Astrocyte (in vitro differentiated cells and primary cell): Measurements from ENCODE around the gene ITLN1. TPM values are rescaled to one million over a fixed set of nuclear protein-coding genes. Genes with fewer than 3 reads are reported as not detected.

Source experiments
- DNase-seq: peaks from one replicate; pipeline ENCODE4 v3.0.0-alpha.2; 2010; ENCODE audit warnings: low read depth
- FAIRE-seq: peaks from 2 replicates; lab custom pipeline; 2011; peaks lifted over from hg19 to GRCh38; lab: Jason Lieb, UNC
- H2AFZ ChIP-seq: 2 replicates; pipeline ENCODE4 v1.6.0; 2012; ENCODE audit warnings: low read depth, low read length, inconsistent platforms
- H3K27ac ChIP-seq: 2 replicates; pipeline ENCODE4 v1.5.1; 2011; ENCODE audit warnings: low read depth, low read length, inconsistent platforms
- H3K27me3 ChIP-seq: 2 replicates; pipeline ENCODE4 v1.6.0; 2011; ENCODE audit warnings: low read length, inconsistent platforms; ENCODE audit not compliant: insufficient read depth
- H3K36me3 ChIP-seq: 2 replicates; pipeline ENCODE4 v1.5.1; 2011; ENCODE audit warnings: low read length, inconsistent platforms; ENCODE audit not compliant: insufficient read depth
- H3K4me1 ChIP-seq: 2 replicates; pipeline ENCODE4 v1.5.1; 2011; ENCODE audit warnings: low read length, inconsistent platforms; ENCODE audit not compliant: insufficient read depth
- H3K4me2 ChIP-seq: 2 replicates; pipeline ENCODE4 v1.6.0; 2012; ENCODE audit warnings: low read length, inconsistent platforms
- H3K4me3 ChIP-seq: 2 replicates; pipeline ENCODE4 v1.5.1; 2011; ENCODE audit warnings: low read depth, mild to moderate bottlenecking, low read length, inconsistent platforms; ENCODE audit not compliant: insufficient read depth
- H3K79me2 ChIP-seq: 2 replicates; pipeline ENCODE4 v1.6.0; 2012; ENCODE audit warnings: mild to moderate bottlenecking, low read length, inconsistent platforms; ENCODE audit not compliant: insufficient read depth
- H3K9ac ChIP-seq: 2 replicates; pipeline ENCODE4 v1.6.0; 2012; ENCODE audit warnings: mild to moderate bottlenecking, low read length, inconsistent platforms
- H3K9me3 ChIP-seq: 2 replicates; pipeline ENCODE4 v1.5.1; 2012; ENCODE audit warnings: low read depth, mild to moderate bottlenecking, low read length, inconsistent platforms; ENCODE audit not compliant: insufficient read depth
- H4K20me1 ChIP-seq: 2 replicates; pipeline ENCODE4 v1.6.0; 2012; ENCODE audit warnings: low read length, inconsistent platforms; ENCODE audit not compliant: insufficient read depth
- H3K27ac Mint-ChIP-seq: one replicate; pipeline ENCODE4 v1.8.0; 2021; ENCODE audit warnings: mild to moderate bottlenecking, mixed read lengths; ENCODE audit not compliant: unreplicated experiment
- H3K27me3 Mint-ChIP-seq: one replicate; pipeline ENCODE4 v1.8.0; 2021; ENCODE audit warnings: low read depth, mixed read lengths; ENCODE audit not compliant: unreplicated experiment
- H3K36me3 Mint-ChIP-seq: one replicate; pipeline ENCODE4 v1.8.0; 2021; ENCODE audit warnings: low read depth, mixed read lengths; ENCODE audit not compliant: unreplicated experiment
- H3K4me1 Mint-ChIP-seq: one replicate; pipeline ENCODE4 v1.8.0; 2021; ENCODE audit warnings: low read depth, mixed read lengths; ENCODE audit not compliant: unreplicated experiment
- H3K4me3 Mint-ChIP-seq: one replicate; pipeline ENCODE4 v1.8.0; 2021; ENCODE audit warnings: mild to moderate bottlenecking, moderate library complexity, mixed read lengths; ENCODE audit not compliant: unreplicated experiment
- H3K9me3 Mint-ChIP-seq: one replicate; pipeline ENCODE4 v1.8.0; 2021; ENCODE audit warnings: mild to moderate bottlenecking, mixed read lengths; ENCODE audit not compliant: unreplicated experiment
- CTCF ChIP-seq: IDR thresholded peaks from 2 replicates; pipeline ENCODE4 v1.5.1; 2011; ENCODE audit warnings: low read depth, mild to moderate bottlenecking, inconsistent platforms, low read length, moderate library complexity; ENCODE audit not compliant: insufficient read depth
- EZH2 ChIP-seq: IDR thresholded peaks from 2 replicates; pipeline ENCODE4 v1.6.1; 2012; ENCODE audit warnings: mild to moderate bottlenecking, low read length, inconsistent platforms; ENCODE audit not compliant: insufficient read depth
- total RNA-seq: library from RNA; stranded (reverse); gene quantifications from 2 replicates; pipeline ENCODE4 v1.2.1, GENCODE V29; 2021

The ITLN1 gene
- total RNA-seq, 1 donor from 2014 or later = not detected

GRCh38 chr1:160911925-160912324, 26.9 kb upstream of the ITLN1 start:
- no peaks in the 10 kb centered on the region for H3K9me3 Mint-ChIP-seq
- Histone ChIP-seq H3K9me3 (no peaks in the 10 kb centered on the region), H3K27ac (no peak overlapping the region), H3K36me3 (no peaks in the 10 kb centered on the region), H3K4me2 (no peak overlapping the region), H3K4me3 (no peak overlapping the region), H4K20me1 (no peaks in the 10 kb centered on the region), H3K79me2 (no peaks in the 10 kb centered on the region), H2AFZ (no peak overlapping the region), H3K4me1 (no peaks in the 10 kb centered on the region), H3K27me3 (no peaks in the 10 kb centered on the region), H3K9ac (no peak overlapping the region)
- FAIRE-seq (no peak), DNase-seq (no peak)
- H3K36me3 Mint-ChIP-seq = no peaks in the 10 kb centered on the region
- H3K27me3 Mint-ChIP-seq = peaks cover 6% of the 10 kb centered on the region
- peaks cover 10% of the 10 kb centered on the region for H3K4me1 Mint-ChIP-seq
- H3K4me3 Mint-ChIP-seq = no peak overlapping the region
- TF ChIP-seq EZH2 = no peak
- TF ChIP-seq CTCF = no peak
- no peak overlapping the region for H3K27ac Mint-ChIP-seq

GRCh38 chr1:160911441-160911840, 26.5 kb upstream of the ITLN1 start:
- DNase-seq = peak; percentile 15
- H3K4me1 Mint-ChIP-seq = peaks cover 10% of the 10 kb centered on the region

More at GRCh38 chr1:160911441-160911840, 26.5 kb upstream of the ITLN1 start:
- Histone ChIP-seq H4K20me1 (no peaks in the 10 kb centered on the region), H3K27me3 (no peaks in the 10 kb centered on the region), H2AFZ (no peak overlapping the region), H3K9ac (no peak overlapping the region), H3K27ac (no peak overlapping the region), H3K4me2 (no peak overlapping the region), H3K4me3 (no peak overlapping the region), H3K79me2 (no peaks in the 10 kb centered on the region), H3K9me3 (no peaks in the 10 kb centered on the region), H3K36me3 (no peaks in the 10 kb centered on the region), H3K4me1 (no peaks in the 10 kb centered on the region)
- Mint-ChIP-seq H3K4me3 (no peak overlapping the region), H3K27ac (no peak overlapping the region), H3K9me3 (no peaks in the 10 kb centered on the region), H3K27me3 (peaks cover 3% of the 10 kb centered on the region), H3K36me3 (no peaks in the 10 kb centered on the region)
- FAIRE-seq = no peak
- TF ChIP-seq EZH2 (no peak), CTCF (no peak)
